CD4-positive, alpha-beta T cell treated with Interleukin-1 beta for 1 hour (primary cell): ENCODE measurements around the gene AGO3.
A peak's percentile ranks its signal among the peaks of the same experiment; 100 is the strongest.

ENCODE experiments used
- DNase-seq, 2 donors: peaks; one replicate each; pipeline ENCODE4 v3.0.0-alpha.2; 2020 to 2022

Gene AGO3

GRCh38 chr1:36098650-36099365, 167.9 kb downstream of the AGO3 start:
- no peak for DNase-seq

GRCh38 chr1:36099681-36100341, 168.9 kb downstream of the AGO3 start:
- DNase-seq = peak; percentile 73 to 74

DNA sequence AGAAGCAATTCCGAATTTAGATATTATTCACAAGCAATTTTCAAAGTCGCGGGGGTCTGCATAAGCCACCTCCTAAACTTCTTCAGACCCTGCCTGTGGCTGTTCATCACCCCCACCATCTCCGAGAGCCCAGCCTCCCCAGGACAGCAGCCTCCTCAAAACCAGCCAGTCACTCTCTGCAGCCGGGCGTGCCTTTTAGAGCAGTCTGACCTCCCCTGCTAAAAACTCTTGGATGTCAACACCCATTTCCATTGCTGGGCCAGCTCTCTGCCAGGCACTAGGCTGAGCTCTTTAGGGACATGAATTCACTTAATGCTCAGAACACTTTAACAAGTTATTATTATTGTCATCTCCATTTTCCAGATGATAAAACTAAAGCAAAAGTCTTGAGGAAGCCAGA, 169.5 kb downstream of the AGO3 start:
- no peak for DNase-seq

- DNase-seq = no peak
Measured at GRCh38 chr1:36101546-36101945, 170.6 kb downstream of the AGO3 start.

DNA sequence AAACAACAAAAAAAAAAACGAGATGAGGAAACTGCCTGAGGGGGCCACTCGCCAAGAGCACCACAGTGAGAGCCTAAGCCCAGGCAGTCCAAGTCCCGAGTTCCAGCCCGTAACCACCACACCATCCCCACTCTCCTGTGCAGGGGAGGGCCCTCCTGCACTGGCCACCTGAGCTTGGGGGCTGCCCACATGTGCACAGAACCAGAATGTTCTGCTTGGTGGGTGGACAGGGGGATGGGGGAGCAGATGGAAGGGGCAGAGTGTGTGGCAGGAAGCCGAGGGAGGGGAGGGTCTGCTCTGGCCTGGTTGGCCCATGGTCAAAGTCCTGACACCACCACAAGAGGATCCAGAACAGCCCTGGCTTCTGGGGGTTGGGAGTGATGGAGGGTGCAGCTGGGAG, 175.4 kb downstream of the AGO3 start:
- no peak for DNase-seq

- no peak for DNase-seq
Measured at GRCh38 chr1:36107394-36107793, 176.5 kb downstream of the AGO3 start.

GRCh38 chr1:36108314-36108713, 177.4 kb downstream of the AGO3 start:
- no peak for DNase-seq

GRCh38 chr1:36109041-36109679, 178.3 kb downstream of the AGO3 start:
- peak; percentile 30 to 53 for DNase-seq

DNA sequence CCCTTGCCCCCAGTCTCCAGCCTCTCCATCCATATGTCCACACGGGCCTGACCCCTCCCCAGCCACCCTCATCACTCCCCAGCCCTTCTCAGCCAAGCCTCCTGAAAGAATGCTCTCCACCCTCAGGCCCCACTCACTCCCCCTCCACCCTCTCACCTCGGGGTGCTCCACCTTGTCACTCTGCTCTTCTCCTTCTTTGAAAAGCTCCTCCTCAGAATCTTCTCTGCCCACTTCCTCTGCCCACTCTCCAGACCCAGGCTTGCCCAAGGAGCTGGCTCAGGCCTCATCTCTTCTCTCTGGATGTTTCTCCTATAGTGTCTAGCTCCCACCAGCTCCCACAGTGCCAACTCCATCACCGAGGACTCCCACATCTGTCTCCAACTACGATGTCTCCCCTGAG, 180.2 kb downstream of the AGO3 start:
- DNase-seq = no peak

DNA sequence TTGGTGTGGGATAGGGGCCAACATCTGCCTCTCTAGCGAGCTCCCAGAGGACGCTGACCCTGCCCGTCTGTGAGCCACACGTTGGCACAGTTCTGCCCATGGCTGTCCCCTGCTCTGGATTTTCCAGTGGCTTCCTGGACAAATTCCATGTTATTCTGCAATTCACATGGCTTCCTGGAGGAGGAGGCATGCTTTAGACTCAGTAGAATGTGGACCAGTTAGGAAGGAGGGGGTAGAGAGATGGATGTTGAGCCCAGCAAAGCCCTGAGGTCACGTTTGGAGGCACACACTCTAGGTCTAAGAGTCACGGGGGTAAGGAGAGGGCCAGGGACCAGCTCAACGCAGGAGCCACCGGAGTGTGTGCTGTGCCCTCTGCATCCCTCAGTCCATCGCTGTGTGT, 181.9 kb downstream of the AGO3 start:
- DNase-seq = no peak

- no peak for DNase-seq
Measured at GRCh38 chr1:36114371-36114770, 183.5 kb downstream of the AGO3 start.

DNA sequence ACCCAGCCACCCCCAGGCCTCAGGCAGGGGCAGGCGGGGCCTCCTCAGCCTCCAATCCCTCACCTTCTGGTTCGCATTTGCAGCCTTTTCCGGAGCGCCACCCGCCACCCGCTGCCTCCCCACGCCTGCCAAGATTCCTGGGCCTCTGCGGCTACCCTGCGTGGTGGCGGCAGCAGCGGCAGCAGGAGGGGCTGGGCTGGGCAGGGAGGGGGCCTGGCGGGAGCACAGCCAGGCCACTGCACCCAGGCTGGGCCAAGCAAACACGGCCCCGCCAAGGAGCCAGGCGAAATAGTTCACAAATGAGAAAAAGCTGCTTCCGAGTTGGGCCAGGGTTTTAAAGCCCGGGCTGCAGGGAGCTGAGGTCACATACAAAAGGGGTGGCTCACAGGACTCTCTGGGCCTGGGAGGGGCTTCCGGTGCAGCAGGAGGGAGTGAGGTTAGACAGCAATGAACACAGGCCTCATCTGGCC, 184.3 kb downstream of the AGO3 start:
- DNase-seq = no peak

DNA sequence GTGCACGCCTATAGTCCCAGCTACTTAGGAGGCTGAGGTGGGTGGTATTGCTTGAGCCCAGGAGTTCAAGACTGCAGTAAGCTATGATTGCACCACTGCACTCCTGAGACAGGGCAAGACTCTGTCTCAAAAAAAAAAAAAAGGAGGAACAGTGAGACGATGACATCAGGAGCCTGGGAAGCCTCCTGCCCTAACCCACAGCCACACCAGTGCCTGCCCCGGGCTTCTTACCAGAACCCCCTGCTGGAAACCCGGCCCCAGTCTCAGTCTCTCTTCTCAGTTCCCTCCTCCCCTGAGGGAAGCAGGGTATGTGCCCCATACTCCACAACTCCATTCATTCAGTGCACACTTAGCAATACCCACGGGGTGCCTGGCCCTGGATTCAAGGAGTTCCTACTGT, 185.0 kb downstream of the AGO3 start:
- DNase-seq = peak in 1 of 2 donors; percentile 26

DNA sequence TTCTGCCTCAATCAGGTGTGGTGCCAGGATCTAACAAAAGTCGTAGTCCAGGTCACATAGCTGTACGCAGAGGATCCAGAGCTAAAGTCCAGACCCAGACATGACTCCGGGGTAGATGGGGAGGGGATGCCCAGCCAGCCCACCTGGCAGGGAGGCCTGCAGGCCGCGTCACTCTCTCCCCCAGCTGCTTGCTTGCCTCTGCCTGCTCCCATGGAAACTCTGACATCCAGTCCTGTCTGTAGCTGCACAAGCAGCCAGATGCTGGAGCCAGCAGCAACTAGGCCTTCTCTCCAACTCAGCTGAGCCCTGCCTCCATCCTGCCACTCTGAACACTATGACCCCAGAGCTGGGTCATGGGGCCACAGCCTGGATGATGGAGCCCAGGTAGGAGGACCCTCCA, 186.0 kb downstream of the AGO3 start:
- DNase-seq = no peak

DNA sequence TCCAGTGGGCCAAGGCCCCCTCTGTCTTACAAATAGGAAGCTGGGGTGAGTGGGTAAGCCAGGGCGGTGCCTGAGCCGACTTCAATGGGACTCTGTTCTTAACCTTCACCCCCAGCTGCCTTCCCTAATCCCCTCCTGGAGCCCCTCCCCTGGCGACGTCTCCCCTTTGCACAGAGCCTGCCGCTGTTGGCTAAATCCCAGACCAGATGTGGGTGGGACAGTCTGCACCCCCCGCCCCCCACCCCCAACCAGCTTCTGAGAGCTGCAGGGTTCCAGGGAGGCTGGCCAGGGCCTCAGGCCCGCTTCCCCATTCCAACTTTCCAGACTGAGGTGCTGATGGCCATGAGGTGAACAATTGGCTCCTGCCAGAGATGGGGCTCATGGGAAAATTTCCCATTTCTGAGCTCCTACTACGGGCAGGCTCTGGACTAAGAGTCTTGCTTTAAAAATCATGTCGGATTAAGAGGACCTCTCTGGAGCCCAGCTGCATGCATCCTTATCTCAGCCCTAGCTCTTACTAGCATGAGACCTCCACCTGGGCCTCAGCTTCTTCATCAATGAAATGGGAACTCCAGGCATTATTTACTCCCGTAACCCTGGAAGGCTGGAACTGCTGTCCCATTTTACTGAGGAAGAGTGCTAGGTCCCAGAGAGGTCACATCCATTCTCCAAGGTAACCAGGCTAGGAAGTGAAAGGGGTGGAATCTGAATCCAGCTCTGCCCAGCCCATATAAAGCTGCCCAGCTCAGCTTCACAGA, 187.7 kb downstream of the AGO3 start:
- DNase-seq = no peak

GRCh38 chr1:36119456-36119855, 188.6 kb downstream of the AGO3 start:
- DNase-seq = no peak
